Gastroesophageal sphincter (tissue), 4 donors: Measurements from ENCODE around the gene CD247. TPM values are rescaled to one million over a fixed set of nuclear protein-coding genes. Genes with fewer than 3 reads are reported as not detected.

Experiments
- ATAC-seq: fragments of 150-250 bp; one replicate; pipeline ENCODE4 v1.9.1; 2016; ENCODE audit warnings: mild to moderate bottlenecking, moderate library complexity
- H3K27ac ChIP-seq, 4 donors: fragments of 200-600 bp; sonication (generic) in 3 of 4; 1 replicate in 3 of 4; 2 replicates in 1 of 4; pipeline ENCODE4 v1.5.1; 2016 to 2019
- H3K27me3 ChIP-seq: fragments of 200-600 bp; sonication (generic); one replicate; pipeline ENCODE4 v1.5.1; 2019
- H3K36me3 ChIP-seq, 2 donors: fragments of 200-600 bp; sonication (generic); one replicate each; pipeline ENCODE4 v1.5.1; 2019; ENCODE audit warnings: control low read depth in 1 of 2
- H3K4me1 ChIP-seq, 3 donors: fragments of 200-600 bp; sonication (generic); 1 replicate in 2 of 3; 2 replicates in 1 of 3; pipeline ENCODE4 v1.5.1; 2016 to 2019; ENCODE audit warnings: control low read depth in 2 of 3
- H3K4me3 ChIP-seq, 2 donors: fragments of 200-600 bp; sonication (generic); one replicate each; pipeline ENCODE4 v1.5.1; 2019; ENCODE audit warnings: mild to moderate bottlenecking in 1 of 2, moderate library complexity in 1 of 2
- H3K9me3 ChIP-seq, 3 donors: fragments of 200-600 bp; sonication (generic); one replicate each; pipeline ENCODE4 v1.5.1; 2017 to 2019; ENCODE audit warnings: control low read depth in 2 of 3
- EP300 ChIP-seq: sonication (generic); formaldehyde crosslinking; IDR thresholded peaks from one replicate; pipeline ENCODE4 v1.6.1; 2017; ENCODE audit warnings: antibody characterized with exemption, mild to moderate bottlenecking
- POLR2A ChIP-seq, 2 donors: fragments of 450-650 bp; IDR thresholded peaks; one replicate each; pipeline ENCODE4 v1.6.1; 2017; ENCODE audit warnings: antibody characterized with exemption in 2 of 2, mild to moderate bottlenecking in 2 of 2, moderate library complexity in 1 of 2
- POLR2AphosphoS5 ChIP-seq: sonication (generic); formaldehyde crosslinking; IDR thresholded peaks from one replicate; pipeline ENCODE4 v1.6.1; 2017; ENCODE audit warnings: antibody characterized with exemption
- WGBS, 2 donors: methylation state at CpG; one replicate each; pipeline ENCODE4 v1.1.5; 2018; ENCODE audit warnings: low coverage in 1 of 2; 5-methylcytosine and 5-hydroxymethylcytosine counted together
- total RNA-seq, 4 donors: library from RNA; depleted of rRNA; stranded (reverse); fragments of >200 nt; gene quantifications; one replicate each; pipeline ENCODE4 v1.1.0, GENCODE V29; 2016
- TF ChIP-seq, protein P1 (sequence below), 4 experiments: fragments of 200-600 bp in 2 of 4; fragments of 450-650 bp in 2 of 4; sonication (generic) in 1 of 4; IDR thresholded peaks; one replicate each; pipeline ENCODE4 v1.5.1; 2017 to 2019; ENCODE audit warnings: antibody characterized with exemption in 4 of 4, mild to moderate bottlenecking in 2 of 4, moderate library complexity in 2 of 4

CD247 gene
- total RNA-seq, 4 donors from 2014 or later, result 0.31 to 1.3 (median 0.45) TPM; not detected in 1

DNA sequence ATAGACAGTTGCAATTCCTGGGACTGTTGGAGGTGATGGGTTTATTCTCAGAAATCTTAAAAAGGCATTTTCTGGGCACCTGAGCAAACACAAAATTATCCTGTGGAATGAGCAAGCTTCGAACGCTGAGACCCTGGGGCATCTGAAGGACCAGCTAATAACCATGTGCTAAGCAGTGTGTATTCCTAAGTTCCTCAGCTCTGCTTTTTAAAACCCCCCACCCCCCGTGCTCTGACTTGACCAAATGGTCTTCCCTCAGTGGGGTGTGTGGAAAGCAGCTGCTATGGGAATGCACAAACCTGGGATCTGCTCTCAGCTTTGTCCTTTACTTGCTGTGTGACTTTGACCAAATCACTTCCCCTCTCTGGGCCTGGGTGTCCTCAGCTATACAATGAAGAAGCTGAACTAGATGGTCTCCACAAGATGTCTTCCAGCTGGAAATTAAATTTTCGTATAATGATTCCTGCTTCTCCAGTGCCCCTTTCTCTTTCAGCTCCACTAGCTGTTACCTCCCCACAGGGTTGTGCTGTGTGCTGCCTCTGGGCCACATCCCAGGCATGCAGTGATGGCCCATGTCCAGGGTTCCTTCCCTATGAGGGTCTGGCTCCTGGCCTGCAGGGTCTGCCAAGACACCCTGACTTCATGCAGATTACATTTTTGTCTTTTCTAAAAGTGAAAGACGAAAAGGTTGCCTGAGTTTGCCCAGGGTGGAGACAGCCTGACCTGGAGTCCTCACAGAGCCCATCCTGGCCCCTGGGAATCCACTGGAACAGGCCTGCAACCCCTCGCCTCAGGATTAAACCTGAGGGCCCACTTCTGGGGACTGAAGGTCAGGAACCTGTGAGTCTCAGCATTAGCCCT is 14.9 kb upstream of the CD247 start:
- Histone ChIP-seq H3K4me1 (peaks cover 0 to 9% (median 0%) of the 10 kb centered on the region in 3 donors), H3K27ac (no peak overlapping the region), H3K9me3 (no peaks in the 10 kb centered on the region), H3K36me3 (no peaks in the 10 kb centered on the region), H3K4me3 (no peak overlapping the region), H3K27me3 (no peaks in the 10 kb centered on the region)
- TF ChIP-seq EP300 (no peak), POLR2A (IDR thresholded peaks at IDR 0.05) (no peak), POLR2AphosphoS5 (no peak)
- TF ChIP-seq, protein P1, sequence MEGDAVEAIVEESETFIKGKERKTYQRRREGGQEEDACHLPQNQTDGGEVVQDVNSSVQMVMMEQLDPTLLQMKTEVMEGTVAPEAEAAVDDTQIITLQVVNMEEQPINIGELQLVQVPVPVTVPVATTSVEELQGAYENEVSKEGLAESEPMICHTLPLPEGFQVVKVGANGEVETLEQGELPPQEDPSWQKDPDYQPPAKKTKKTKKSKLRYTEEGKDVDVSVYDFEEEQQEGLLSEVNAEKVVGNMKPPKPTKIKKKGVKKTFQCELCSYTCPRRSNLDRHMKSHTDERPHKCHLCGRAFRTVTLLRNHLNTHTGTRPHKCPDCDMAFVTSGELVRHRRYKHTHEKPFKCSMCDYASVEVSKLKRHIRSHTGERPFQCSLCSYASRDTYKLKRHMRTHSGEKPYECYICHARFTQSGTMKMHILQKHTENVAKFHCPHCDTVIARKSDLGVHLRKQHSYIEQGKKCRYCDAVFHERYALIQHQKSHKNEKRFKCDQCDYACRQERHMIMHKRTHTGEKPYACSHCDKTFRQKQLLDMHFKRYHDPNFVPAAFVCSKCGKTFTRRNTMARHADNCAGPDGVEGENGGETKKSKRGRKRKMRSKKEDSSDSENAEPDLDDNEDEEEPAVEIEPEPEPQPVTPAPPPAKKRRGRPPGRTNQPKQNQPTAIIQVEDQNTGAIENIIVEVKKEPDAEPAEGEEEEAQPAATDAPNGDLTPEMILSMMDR (IDR thresholded peaks at IDR 0.05), result no peak
- peak; percentile 40 for ATAC-seq
- WGBS, 2 donors, result 80 to 90% methylated on average over 1 to 4 of the region's 6 CpGs

DNA sequence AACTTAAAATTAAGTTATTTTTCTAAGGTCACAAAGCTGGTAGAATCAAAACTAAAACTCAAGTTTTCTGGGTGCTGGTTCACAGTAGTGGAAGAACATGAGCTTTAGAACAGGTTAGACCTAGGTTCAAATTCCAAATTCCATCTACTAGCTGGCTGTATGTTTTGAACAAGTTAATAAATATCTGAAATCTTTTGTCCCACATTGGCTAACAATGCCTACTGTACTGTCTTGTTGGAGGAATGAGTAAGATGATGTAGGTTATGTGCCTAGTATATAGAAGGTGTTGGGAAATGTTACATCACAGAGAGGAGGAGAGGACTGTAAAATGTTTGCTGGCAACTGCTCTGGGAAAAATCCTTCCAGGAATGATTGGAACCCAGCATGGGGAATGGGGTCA is 14.0 kb upstream of the CD247 start:
- TF ChIP-seq POLR2A (IDR thresholded peaks at IDR 0.05), result no peak
- TF ChIP-seq, protein P1 (IDR thresholded peaks at IDR 0.05), result no peak
- no peak for TF ChIP-seq POLR2AphosphoS5
- TF ChIP-seq EP300, result no peak
- Histone ChIP-seq H3K27me3 (no peaks in the 10 kb centered on the region), H3K4me1 (peaks cover 0 to 9% (median 0%) of the 10 kb centered on the region in 3 donors), H3K36me3 (no peaks in the 10 kb centered on the region), H3K9me3 (no peaks in the 10 kb centered on the region), H3K4me3 (no peak overlapping the region), H3K27ac (no peak overlapping the region)
- ATAC-seq, result no peak

DNA sequence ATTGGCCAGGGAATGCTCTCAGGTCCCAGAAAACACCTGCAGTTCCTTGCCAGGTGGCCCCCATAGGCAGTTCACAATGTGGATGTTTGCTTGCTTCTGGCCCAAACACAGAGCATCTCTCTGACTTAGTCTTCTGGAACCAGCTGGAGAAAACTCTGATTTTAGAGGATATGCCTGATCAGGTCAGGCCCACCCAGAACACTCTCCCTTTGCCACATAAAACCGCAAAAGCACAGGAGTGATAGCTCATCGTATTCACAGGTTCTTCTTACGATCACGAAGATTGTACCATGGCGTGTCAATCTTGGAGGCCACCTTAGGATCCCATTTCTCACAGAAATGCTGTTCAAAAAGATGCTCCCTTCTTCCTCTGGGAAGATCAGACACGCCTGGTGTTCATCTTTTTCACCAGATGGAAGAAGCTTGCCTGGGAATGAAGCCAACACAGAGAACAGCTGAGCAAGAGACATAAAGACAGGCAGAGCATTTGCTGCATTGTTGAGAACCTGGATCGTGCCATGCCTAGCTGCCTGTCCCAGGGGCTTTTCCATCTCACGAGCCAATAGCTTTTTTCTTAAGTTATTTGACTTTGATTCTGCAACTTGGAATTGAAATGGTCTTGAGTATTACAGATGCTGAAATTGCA is 11.6 kb upstream of the CD247 start:
- WGBS, 2 donors, result 53 to 57% methylated on average over 5 to 8 of the region's 8 CpGs
- TF ChIP-seq POLR2AphosphoS5 (no peak), EP300 (no peak), POLR2A (IDR thresholded peaks at IDR 0.05) (no peak)
- TF ChIP-seq, protein P1 (IDR thresholded peaks at IDR 0.05), result no peak
- H3K4me1 ChIP-seq, result peaks cover 0 to 9% (median 0%) of the 10 kb centered on the region in 3 donors
- H3K27ac ChIP-seq, result no peak overlapping the region
- no peak for ATAC-seq
- no peaks in the 10 kb centered on the region for H3K36me3 ChIP-seq
- H3K4me3 ChIP-seq, result no peak overlapping the region
- no peaks in the 10 kb centered on the region for H3K27me3 ChIP-seq
- H3K9me3 ChIP-seq, result peaks cover 0 to 3% (median 0%) of the 10 kb centered on the region in 3 donors

DNA sequence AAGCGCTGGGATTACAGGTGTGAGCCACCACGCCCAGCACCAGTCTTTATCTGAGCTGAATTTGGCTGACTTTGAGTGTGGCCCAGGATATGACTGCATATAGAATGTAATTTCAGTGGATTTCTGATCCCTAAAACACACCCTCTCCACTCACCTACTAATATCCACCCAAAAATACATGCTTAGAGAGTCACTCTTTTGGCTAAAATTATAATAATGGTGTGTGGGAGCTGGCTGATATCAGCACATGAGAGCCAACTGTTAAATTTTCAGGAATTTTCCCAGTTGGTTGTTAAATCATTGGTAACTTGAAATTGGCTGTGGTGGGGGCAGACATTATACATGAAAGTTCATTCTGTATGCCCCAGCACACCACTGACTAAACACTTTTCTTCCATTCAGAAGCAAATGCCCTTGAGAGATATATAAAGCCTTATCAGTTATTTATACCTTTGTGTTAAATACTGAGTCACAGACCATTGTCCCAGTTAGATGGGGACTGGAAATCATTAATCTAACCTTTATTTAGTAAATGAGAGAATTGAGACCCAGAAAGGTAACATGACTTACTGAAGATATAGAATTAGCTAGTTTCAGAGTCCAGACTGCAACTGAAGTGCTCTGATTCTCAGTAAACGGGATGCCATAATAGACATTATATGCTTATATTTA is 9.9 kb upstream of the CD247 start:
- ATAC-seq, result no peak

More for the DNA sequence above, 9.9 kb upstream of the CD247 start:
- peaks cover 0 to under 1% (median 0%) of the 10 kb centered on the region in 3 donors for H3K4me1 ChIP-seq
- H3K27me3 ChIP-seq, result no peaks in the 10 kb centered on the region
- WGBS, 2 donors, result 98 to 100% methylated on average over 1 to 2 of the region's 3 CpGs
- no peaks in the 10 kb centered on the region for H3K36me3 ChIP-seq
- TF ChIP-seq EP300, result no peak
- no peak for TF ChIP-seq POLR2AphosphoS5
- TF ChIP-seq POLR2A (IDR thresholded peaks at IDR 0.05), result no peak
- TF ChIP-seq, protein P1 (IDR thresholded peaks at IDR 0.05), result no peak
- H3K4me3 ChIP-seq, result no peak overlapping the region
- peaks cover 0 to 9% (median 0%) of the 10 kb centered on the region in 3 donors for H3K9me3 ChIP-seq
- no peak overlapping the region for H3K27ac ChIP-seq
